Left lung (tissue), 10 donors: ENCODE results near the gene TBC1D17. TPM values are rescaled to one million over a fixed set of nuclear protein-coding genes. Genes with fewer than 3 reads are reported as not detected.

Experiments used
- ATAC-seq: fragments of 200-7000 bp; cut with Tn5 transposase; one replicate; pipeline ENCODE4 v1.9.1; 2020; ENCODE audit warnings: moderate library complexity
- DNase-seq, 4 donors: peaks; one replicate each; pipeline ENCODE4 v3.0.0-alpha.2; 2013 to 2020
- H3K27ac ChIP-seq, 2 donors: fragments of 200-600 bp; sonication (generic) in 1 of 2; one replicate each; pipeline versions ENCODE4 v1.5.0 to v1.8.0; 2020 to 2021
- H3K27me3 ChIP-seq, 2 donors: fragments of 200-600 bp; sonication (generic) in 1 of 2; one replicate each; pipeline versions ENCODE4 v1.5.0 to v1.8.0; 2020 to 2021
- H3K36me3 ChIP-seq, 2 donors: fragments of 200-600 bp; sonication (generic) in 1 of 2; one replicate each; pipeline versions ENCODE4 v1.5.0 to v1.8.0; 2020 to 2021
- H3K4me1 ChIP-seq, 2 donors: fragments of 200-600 bp; one replicate each; pipeline ENCODE4 v1.8.0; 2021
- H3K4me3 ChIP-seq, 2 donors: fragments of 200-600 bp; sonication (generic) in 1 of 2; one replicate each; pipeline versions ENCODE4 v1.5.0 to v1.8.0; 2020 to 2021; ENCODE audit warnings: mild to moderate bottlenecking in 1 of 2
- H3K9me3 ChIP-seq, 2 donors: fragments of 200-600 bp; sonication (generic) in 1 of 2; one replicate each; pipeline versions ENCODE4 v1.5.0 to v1.8.0; 2020 to 2021
- CTCF ChIP-seq, 2 donors: fragments of 200-600 bp; sonication (generic) in 1 of 2; IDR thresholded peaks; one replicate each; pipeline versions ENCODE4 v1.5.0 to v1.8.0; 2021; ENCODE audit warnings: antibody characterized with exemption in 2 of 2
- intact Hi-C, 2 donors: fragments of 100-400 bp; cut with DNase I; formaldehyde crosslinking; loops; one replicate each; pipeline versions ENCODE4 v1.11.2 to v1.14.2; 2022
- polyA plus RNA-seq, 6 donors: library from polyadenylated mRNA; unstranded; fragments of 120-200 nt; gene quantifications; one replicate each; pipeline ENCODE4 v1.2.1, GENCODE V29; 2013; ENCODE audit not compliant: insufficient read length in 6 of 6
- total RNA-seq, 2 donors: library from RNA; stranded (reverse); fragmentation: NEBNext Ultra II Directional; extraction: Animal tissue kit (Norgen Biotek cat#: 25700); gene quantifications; one replicate each; pipeline ENCODE4 v1.2.1, GENCODE V29; 2021
- donor health status: DM: no; HTN: yes; CAD: no.
- donor health status: DM: no; HTN: no; CAD: no.

The TBC1D17 gene
- total and polyA plus RNA-seq, 8 donors = 35.2 to 47.2 (median 45.0) TPM

- peaks cover 0 to 80% of the 10 kb centered on the region in 2 donors for H3K36me3 ChIP-seq
- H3K27ac ChIP-seq = no peak overlapping the region
- H3K4me3 ChIP-seq = no peak overlapping the region
- no peak for TF ChIP-seq CTCF (IDR thresholded peaks at IDR 0.05)
- H3K27me3 ChIP-seq = peaks cover 0 to 1% of the 10 kb centered on the region in 2 donors
- H3K4me1 ChIP-seq = peaks cover 13 to 19% of the 10 kb centered on the region in 2 donors
- DNase-seq (peak in 1 of 4 donors; percentile 75), ATAC-seq (no peak)
- no peaks in the 10 kb centered on the region for H3K9me3 ChIP-seq
- intact Hi-C loops = no loop called here
These were observed 20.3 kb upstream of the TBC1D17 start for GRCh38 chr19:49857061-49857837.

GRCh38 chr19:49857838-49858087, 19.7 kb upstream of the TBC1D17 start:
- TF ChIP-seq CTCF (IDR thresholded peaks at IDR 0.05) = no peak
- Histone ChIP-seq H3K27me3 (no peaks in the 10 kb centered on the region), H3K4me3 (no peak overlapping the region), H3K9me3 (no peaks in the 10 kb centered on the region), H3K27ac (no peak overlapping the region), H3K4me1 (peaks cover 9 to 14% of the 10 kb centered on the region in 2 donors), H3K36me3 (peaks cover 0 to 85% of the 10 kb centered on the region in 2 donors)
- intact Hi-C loops = no loop called here
- no peak for ATAC-seq
- peak in 1 of 4 donors; percentile 39 for DNase-seq

GRCh38 chr19:49858088-49858985, 19.2 kb upstream of the TBC1D17 start:
- peak in 2 of 4 donors; percentile 33 to 70 for DNase-seq
- Histone ChIP-seq H3K36me3 (peaks cover 0 to 91% of the 10 kb centered on the region in 2 donors), H3K27me3 (no peaks in the 10 kb centered on the region), H3K4me1 (peaks cover 5 to 8% of the 10 kb centered on the region in 2 donors), H3K4me3 (no peak overlapping the region), H3K27ac (no peak overlapping the region), H3K9me3 (no peaks in the 10 kb centered on the region)
- no peak for ATAC-seq
- no peak for TF ChIP-seq CTCF (IDR thresholded peaks at IDR 0.05)
- intact Hi-C loops = no loop called here

GRCh38 chr19:49859682-49860335, 17.7 kb upstream of the TBC1D17 start:
- no peaks in the 10 kb centered on the region for H3K9me3 ChIP-seq
- peaks cover 4 to 5% of the 10 kb centered on the region in 2 donors for H3K4me1 ChIP-seq
- no peak overlapping the region for H3K27ac ChIP-seq
- peaks cover 0 to 98% of the 10 kb centered on the region in 2 donors for H3K36me3 ChIP-seq
- no peaks in the 10 kb centered on the region for H3K27me3 ChIP-seq
- H3K4me3 ChIP-seq = no peak overlapping the region
- no peak for ATAC-seq
- no peak for TF ChIP-seq CTCF (IDR thresholded peaks at IDR 0.05)
- intact Hi-C loops = no loop called here
- peak in 2 of 4 donors; percentile 33 to 75 for DNase-seq
